GM19238 (cell line): ENCODE data around the gene USP20.

ENCODE experiments used
- DNase-seq: peaks from one replicate; pipeline ENCODE4 v3.0.0; 2011; ENCODE audit warnings: low spot score; ENCODE audit not compliant: insufficient read length

USP20 gene

DNA sequence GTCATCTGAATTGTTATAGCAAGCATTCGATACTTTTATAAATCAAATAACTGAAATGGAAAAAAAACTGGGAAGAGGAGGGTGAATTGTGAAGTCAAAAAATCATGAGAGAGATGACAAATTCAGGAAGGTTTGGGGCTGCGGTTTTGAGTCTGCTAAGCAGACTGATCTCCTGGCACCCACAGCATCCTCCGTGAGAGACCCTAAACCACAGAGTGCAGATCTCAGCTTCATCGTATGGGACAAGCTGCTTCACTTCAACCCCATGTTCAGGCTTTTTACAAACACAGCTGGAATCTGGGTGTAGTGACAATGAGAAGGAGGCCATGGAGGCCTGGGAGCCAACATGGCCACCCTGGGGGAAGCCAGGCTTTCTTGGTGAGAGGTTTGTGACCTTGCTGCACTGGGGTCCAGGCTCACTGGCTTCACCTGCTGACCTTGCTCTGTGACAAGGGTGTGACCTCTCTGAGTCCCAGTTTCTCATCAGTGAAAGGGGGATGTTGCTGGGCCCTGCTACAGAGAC lies 19.4 kb downstream of the USP20 start:
- DNase-seq = no peak

DNA sequence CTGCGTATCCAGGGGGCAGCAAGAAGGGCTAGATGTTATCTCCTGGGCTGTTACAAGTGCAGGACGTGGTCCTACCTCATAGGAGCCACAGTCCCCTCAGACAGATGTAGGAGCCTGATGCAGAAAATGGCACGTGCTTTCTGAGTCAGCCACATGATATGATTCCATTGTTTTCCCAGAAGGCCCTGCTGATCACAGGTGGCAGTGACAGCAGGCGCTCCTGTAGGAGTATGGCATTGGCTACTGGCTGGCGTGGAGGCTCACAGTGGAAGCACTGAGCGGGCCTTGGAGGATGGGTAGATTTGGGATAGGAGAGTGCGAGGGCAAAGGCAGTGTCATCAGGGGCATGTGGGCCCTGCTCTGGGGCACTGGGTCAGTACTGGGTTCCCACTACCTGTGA lies 21.9 kb downstream of the USP20 start:
- no peak for DNase-seq

GRCh38 chr9:129858167-129858962 lies 23.1 kb downstream of the USP20 start:
- no peak for DNase-seq

DNA sequence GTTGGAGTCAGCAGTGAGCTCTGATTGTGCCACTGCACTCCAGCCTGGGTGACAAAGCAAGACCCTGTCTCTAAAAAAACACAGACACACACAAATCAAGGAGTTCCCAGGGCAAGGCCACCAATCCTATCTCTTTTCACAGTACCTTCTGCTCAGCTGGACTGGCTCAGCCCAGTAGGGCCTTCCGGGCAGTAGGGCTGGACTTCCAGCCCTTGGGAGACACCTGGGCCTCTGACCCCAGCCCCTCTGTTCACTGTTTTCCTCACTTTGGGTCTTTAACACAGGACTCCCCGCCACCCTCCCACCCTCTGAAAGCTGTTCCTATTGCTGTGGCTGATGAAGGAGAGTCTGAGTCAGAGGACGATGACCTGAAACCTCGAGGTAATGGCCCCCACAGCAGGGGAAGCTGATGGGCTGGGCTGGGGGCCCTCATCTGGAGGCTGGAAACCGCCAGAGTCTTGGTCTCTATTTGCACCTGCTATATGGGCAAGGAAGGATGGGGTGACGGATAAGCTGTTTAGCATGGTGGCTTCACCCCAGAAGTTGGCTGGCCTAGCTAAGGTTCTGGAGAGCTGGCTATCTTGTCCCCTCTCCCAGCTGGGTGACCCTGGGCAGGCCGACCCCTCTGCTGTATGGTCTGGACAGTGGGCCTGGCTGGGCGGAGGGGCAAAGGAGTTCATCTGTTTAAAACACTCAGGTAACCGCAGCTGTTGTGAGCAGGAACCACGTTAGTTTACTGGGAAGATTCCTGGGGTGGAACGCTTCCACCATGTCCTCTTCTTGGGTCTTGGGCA lies 25.6 kb downstream of the USP20 start:
- no peak for DNase-seq

DNA sequence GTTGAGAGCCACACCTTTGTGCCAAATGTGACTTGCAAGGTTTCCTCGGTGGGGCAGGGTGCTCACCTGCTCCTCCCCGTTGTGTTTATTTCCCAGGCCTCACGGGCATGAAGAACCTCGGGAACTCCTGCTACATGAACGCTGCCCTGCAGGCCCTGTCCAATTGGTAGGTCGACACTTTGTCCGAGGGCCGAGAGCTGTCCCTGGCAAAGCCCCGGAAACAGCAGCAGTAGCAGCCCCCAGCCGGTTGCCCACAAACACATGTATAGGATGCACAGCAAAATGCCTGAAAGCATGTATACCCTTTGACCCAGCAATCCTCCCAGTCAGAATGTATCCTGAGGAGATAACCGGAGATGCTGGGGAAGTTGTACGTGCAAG lies 26.2 kb downstream of the USP20 start:
- DNase-seq = no peak

DNA sequence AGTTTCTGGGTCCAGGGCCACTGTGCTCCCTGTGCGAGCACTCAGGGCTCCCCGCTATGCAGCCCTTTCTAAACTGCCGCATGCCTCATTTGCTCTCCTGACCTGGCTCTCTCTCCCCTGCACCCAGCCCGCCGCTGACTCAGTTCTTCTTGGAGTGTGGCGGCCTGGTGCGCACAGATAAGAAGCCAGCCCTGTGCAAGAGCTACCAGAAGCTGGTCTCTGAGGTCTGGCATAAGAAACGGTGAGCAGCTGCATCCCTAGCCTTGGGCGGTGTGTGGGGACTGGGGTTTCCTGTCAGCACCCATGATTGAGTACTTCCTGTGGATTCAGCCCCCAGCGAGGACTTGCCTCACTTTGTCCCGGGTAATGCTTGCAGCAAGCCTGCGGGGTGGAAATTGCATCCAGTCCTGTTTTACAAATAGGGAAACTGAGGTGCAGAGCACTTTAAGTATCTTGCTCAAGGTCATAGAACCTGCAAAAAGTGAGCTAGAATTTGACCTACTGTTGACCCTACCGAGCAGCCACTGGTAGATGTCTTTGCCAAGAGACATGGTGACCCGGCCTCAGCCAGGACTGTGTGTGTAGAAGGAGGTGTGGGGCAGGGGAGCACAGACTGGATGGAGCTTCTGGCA lies 27.9 kb downstream of the USP20 start:
- peak; percentile 32 for DNase-seq

DNA sequence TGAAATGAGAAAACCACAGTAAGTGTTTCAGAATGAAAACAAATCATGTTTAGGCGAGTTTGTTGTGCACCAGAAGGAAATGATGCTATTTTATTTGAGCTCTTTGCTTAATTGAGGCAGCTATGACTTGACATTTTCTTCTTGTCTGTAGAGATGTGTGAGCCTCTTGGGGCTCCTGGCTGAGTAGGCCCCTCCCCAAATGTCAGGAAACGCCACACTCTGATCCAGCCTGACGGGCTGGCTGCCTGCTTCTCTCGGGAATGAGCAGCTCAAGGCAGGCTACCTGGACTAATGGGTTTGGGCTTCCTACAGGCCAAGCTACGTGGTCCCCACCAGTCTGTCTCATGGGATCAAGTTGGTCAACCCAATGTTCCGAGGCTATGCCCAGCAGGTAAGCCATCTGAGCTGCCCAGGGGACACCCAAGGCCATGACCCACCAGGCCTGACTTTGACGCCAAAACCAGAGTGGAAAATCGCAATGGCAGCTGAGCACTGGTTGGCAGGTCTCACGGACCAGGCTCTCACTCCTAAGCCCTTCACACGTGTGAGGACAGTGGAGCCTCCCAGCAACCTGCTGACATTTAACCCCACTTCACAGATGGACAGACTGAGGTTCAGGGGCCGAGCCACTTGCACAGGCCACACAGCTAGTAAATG lies 29.9 kb downstream of the USP20 start:
- no peak for DNase-seq

DNA sequence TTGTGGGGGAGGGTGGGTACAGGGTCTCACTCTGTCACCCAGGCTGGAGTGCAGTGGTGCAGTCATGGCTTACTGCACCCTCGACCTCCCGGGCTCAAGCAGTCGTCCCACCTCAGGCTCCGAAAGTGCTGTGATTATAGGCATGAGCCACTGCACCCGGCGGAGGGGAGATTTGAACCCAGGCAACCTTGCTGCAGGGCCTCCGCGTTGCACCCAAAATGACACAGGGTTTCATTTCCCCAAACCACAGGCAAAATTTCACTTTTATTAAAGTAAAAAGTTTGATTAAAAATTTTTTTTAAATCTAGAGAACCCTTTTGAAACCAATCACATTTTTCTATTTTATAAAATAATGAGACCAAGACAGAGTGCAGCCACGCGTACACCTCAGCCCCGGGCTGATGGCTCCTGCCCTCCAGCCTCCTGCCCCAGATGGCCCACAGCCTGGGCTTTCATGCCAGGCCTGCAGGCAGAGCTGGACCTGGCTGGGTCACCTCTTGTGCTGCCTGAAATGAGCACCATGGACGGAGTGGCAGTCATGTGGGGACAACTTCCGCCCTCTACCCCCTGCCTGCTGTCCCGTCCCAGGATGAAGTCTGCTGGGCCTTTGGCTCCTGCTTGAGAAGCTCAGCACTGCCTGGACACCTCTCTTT lies 30.5 kb downstream of the USP20 start:
- no peak for DNase-seq

DNA sequence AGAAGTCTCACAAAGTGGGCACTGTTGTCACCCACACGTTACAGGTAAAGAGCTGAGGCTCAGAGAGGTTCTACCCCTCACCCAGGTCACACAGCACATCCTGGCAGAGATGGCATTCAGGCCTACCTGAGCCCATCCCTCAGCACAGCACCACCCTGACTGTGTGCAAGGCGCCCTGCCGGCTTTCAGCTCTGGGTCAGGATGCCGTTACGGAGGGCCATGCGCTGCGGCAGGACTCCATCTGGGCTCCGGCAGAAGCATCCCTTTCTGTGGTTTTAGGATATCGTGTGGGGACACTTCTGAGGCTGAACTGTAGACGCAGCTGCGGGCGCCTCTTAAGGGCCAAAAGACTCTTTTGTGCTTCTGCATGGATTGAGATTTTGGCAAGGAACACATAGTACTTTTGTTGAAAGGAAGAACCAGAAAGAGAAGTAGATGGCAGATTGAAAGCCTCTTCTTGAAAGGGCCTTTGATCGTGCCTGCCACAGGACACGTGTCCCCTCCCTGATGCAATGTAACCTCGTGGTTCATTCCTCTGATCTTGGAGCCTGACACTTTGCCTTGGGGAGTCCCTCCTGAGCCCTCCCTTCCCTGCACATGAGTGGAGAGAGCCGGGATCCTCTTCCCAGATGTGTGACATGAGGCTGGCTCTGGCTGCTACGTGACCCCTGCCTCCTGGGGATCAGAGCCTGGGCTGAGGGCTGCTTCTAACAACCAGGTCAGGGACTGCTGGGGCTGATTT lies 31.3 kb downstream of the USP20 start:
- DNase-seq = no peak

DNA sequence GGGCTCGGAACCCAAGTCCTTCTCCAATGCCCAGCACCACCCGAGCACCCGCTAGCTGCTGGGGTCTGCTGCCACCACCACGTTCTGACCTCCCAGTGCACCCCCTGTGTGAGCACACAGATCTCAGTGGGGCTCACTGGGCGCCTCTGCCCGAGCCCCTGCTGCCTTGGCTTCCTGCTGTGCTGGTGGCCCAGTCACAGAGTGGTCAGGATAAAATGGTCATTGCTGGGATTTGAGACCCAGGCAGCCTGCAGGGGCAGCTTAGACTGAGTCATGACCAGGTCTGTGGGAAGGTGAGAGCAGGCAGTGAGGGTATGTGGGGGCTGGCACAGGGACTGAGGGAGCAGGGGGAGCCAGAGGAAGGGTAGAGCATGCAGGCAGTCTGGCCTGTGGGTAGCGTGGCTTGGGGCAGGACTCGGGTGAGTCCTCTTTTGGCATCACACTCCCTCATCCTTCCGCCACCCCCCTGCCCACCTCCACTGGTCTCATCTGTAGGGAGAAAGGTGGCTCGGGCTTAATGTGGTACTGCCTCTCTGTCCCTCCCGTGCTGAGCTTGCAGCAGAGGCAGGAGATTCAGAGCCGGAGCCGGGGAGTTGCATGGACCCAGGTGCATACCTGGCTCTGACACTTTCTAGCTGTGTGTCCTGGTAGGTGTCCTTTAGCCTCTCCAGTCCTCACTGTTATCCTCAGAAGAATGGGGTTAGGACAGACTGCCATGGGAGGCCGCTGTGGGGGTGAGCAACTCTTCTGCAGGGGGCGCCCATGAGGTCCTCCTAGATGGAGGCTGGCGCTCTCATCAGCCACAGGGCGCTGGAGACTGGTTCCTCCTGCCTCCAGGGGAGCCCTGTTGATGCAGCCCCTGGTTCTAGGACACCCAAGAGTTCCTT lies 32.1 kb downstream of the USP20 start:
- no peak for DNase-seq

GRCh38 chr9:129868023-129868871 lies 33.0 kb downstream of the USP20 start:
- DNase-seq = no peak

GRCh38 chr9:129868872-129869486 lies 33.7 kb downstream of the USP20 start:
- DNase-seq = no peak

DNA sequence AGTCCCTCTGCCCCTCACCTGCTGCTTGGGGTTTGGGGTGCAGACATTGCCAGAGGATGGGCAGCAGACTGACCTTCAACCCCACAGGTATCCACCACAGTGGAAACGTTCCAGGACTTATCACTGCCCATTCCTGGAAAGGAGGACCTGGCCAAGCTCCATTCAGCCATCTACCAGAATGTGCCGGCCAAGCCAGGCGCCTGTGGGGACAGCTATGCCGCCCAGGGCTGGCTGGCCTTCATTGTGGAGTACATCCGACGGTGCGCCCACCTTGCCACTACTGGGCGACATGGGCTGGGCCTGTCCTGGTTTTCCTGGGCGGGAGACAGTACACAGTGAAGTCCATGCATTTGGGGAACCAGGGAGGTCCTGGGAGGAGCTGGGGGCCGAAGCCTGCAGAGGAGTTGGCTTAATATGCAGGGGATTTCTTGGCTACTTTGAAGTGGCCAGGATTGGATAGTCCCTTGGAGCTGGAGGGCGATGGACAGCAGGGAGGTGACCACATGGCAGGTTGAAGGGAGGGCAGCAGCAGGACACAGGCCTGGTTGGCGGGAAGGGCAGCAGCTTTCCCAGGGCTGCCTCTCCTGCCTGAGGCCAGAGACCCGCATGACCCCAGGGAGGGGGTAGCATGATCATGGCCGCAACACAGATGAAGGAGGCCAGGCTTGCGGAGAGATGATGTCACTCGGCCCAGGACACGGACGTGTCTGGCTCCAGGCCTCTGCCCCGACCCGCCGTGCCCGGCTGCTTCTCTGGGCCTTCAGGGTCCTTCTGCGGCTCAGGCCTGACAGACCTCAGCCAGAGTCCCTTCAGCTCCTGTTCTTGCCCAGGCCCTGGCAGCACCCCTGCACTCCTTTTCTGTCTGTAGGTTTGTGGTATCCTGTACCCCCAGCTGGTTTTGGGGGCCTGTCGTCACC lies 34.6 kb downstream of the USP20 start:
- DNase-seq = no peak

- DNase-seq = no peak
Observed at GRCh38 chr9:129871046-129871445, 35.8 kb downstream of the USP20 start.

GRCh38 chr9:129873563-129874190 lies 38.4 kb downstream of the USP20 start:
- no peak for DNase-seq
